Esophagus squamous epithelium (tissue), 5 donors: ENCODE data around the gene ATP6AP1. TPM values are rescaled to one million over a fixed set of nuclear protein-coding genes. Genes with fewer than 3 reads are reported as not detected.

Experiments used
- DNase-seq: peaks from one replicate; lab custom pipeline; 2025; lab: John Stamatoyannopoulos, UW
- H3K27ac ChIP-seq, 4 donors: fragments of 200-600 bp; sonication (generic); one replicate each; pipeline ENCODE4 v1.5.1; 2016 to 2019; ENCODE audit warnings: mild to moderate bottlenecking in 1 of 4
- H3K27me3 ChIP-seq, 4 donors: fragments of 200-600 bp; sonication (generic); 1 replicate in 3 of 4; 2 replicates in 1 of 4; pipeline versions ENCODE4 v1.5.1 to v1.6.0; 2017 to 2021; ENCODE audit warnings: antibody characterized with exemption in 1 of 4
- H3K36me3 ChIP-seq, 3 donors: fragments of 200-600 bp; sonication (generic); one replicate each; pipeline ENCODE4 v1.5.1; 2016 to 2019
- H3K4me1 ChIP-seq, 3 donors: fragments of 200-600 bp; sonication (generic); one replicate each; pipeline ENCODE4 v1.5.1; 2017 to 2019
- H3K4me3 ChIP-seq, 4 donors: fragments of 200-600 bp; sonication (generic); 1 replicate in 3 of 4; 2 replicates in 1 of 4; pipeline ENCODE4 v1.5.1; 2016 to 2019; ENCODE audit warnings: mild to moderate bottlenecking in 2 of 4, moderate library complexity in 1 of 4
- H3K9me3 ChIP-seq, 3 donors: fragments of 200-600 bp; sonication (generic); one replicate each; pipeline ENCODE4 v1.5.1; 2016 to 2019
- CTCF ChIP-seq, 6 experiments: fragments of 450-650 bp in 4 of 6; fragments of 200-600 bp in 2 of 6; sonication (generic) in 2 of 6; IDR thresholded peaks; one replicate each; pipeline ENCODE4 v1.5.1; 2016 to 2019; ENCODE audit warnings: antibody characterized with exemption in 6 of 6, mild to moderate bottlenecking in 4 of 6, moderate library complexity in 4 of 6
- POLR2A ChIP-seq, 4 donors: fragments of 450-650 bp; IDR thresholded peaks; one replicate each; pipeline ENCODE4 v1.6.1; 2017; ENCODE audit warnings: antibody characterized with exemption in 4 of 4, mild to moderate bottlenecking in 4 of 4, moderate library complexity in 3 of 4
- WGBS, 2 donors: methylation state at CpG; one replicate each; pipeline ENCODE4 v1.1.5; 2018; 5-methylcytosine and 5-hydroxymethylcytosine counted together
- intact Hi-C: fragments of 100-400 bp; cut with DNase I; formaldehyde crosslinking; loops from one replicate; pipeline ENCODE4 v1.15.0; 2022
- total RNA-seq, 4 donors: library from RNA; depleted of rRNA; stranded (reverse); fragments of >200 nt; gene quantifications; one replicate each; pipeline ENCODE4 v1.1.0, GENCODE V29; 2016
- donor health status: DM: yes; HTN: yes; CAD: no.

Gene ATP6AP1
- total RNA-seq, 4 donors from 2014 or later = 28.5 to 83.8 (median 37.2) TPM

- intact Hi-C loops = no loop called here
- H3K4me1 ChIP-seq = peaks cover 4 to 44% (median 11%) of the 10 kb centered on the region in 3 donors
- no peaks in the 10 kb centered on the region for H3K9me3 ChIP-seq
- H3K27ac ChIP-seq = no peak overlapping the region
- no peak overlapping the region for H3K4me3 ChIP-seq
- no peak for TF ChIP-seq CTCF (IDR thresholded peaks at IDR 0.05)
- TF ChIP-seq POLR2A (IDR thresholded peaks at IDR 0.05) = no peak
- 70 to 73% methylated on average over 2 to 13 of the region's 14 CpGs for WGBS, 2 donors
- H3K36me3 ChIP-seq = peaks cover 0 to 10% (median 0%) of the 10 kb centered on the region in 3 donors
- DNase-seq = no peak
- no peaks in the 10 kb centered on the region for H3K27me3 ChIP-seq
These were observed 53.6 kb downstream of the ATP6AP1 start for GRCh38 chrX:154481911-154482601.

GRCh38 chrX:154482786-154483185 lies 54.3 kb downstream of the ATP6AP1 start:
- peaks cover 0 to 15% (median 0%) of the 10 kb centered on the region in 3 donors for H3K36me3 ChIP-seq
- no peak for DNase-seq
- H3K27ac ChIP-seq = no peak overlapping the region
- TF ChIP-seq CTCF (IDR thresholded peaks at IDR 0.05) = no peak
- TF ChIP-seq POLR2A (IDR thresholded peaks at IDR 0.05) = no peak
- WGBS, 2 donors = 75 to 100% methylated on average over 1 to 3 of the region's 7 CpGs
- no peak overlapping the region for H3K4me3 ChIP-seq
- H3K27me3 ChIP-seq = no peaks in the 10 kb centered on the region
- peaks cover 4 to 51% (median 11%) of the 10 kb centered on the region in 3 donors for H3K4me1 ChIP-seq
- intact Hi-C loops = no loop called here
- H3K9me3 ChIP-seq = no peaks in the 10 kb centered on the region

- Histone ChIP-seq H3K4me3 (no peak overlapping the region), H3K4me1 (peaks cover 4 to 51% (median 11%) of the 10 kb centered on the region in 3 donors), H3K27me3 (no peaks in the 10 kb centered on the region), H3K36me3 (peaks cover 0 to 21% (median 0%) of the 10 kb centered on the region in 3 donors), H3K9me3 (no peaks in the 10 kb centered on the region), H3K27ac (no peak overlapping the region)
- intact Hi-C loops = no loop called here
- whole genome bisulfite sequencing, 2 donors = 72 to 78% methylated on average over 4 to 5 of the region's 7 CpGs
- DNase-seq = no peak
- TF ChIP-seq POLR2A (IDR thresholded peaks at IDR 0.05) (no peak), CTCF (IDR thresholded peaks at IDR 0.05) (no peak)
These were observed 54.8 kb downstream of the ATP6AP1 start for GRCh38 chrX:154483325-154483724.

- H3K27ac ChIP-seq = peak overlapping the region; percentile 84 to 92 (median 92)
- DNase-seq = no peak
- peaks cover 0 to 27% (median 0%) of the 10 kb centered on the region in 3 donors for H3K36me3 ChIP-seq
- TF ChIP-seq CTCF (IDR thresholded peaks at IDR 0.05) = no peak
- TF ChIP-seq POLR2A (IDR thresholded peaks at IDR 0.05) = peak in 1 of 4 donors; percentile 5
- no peaks in the 10 kb centered on the region for H3K9me3 ChIP-seq
- WGBS, 2 donors = 67 to 77% methylated on average over 3 to 5 of the region's 16 CpGs
- peaks cover 11 to 54% (median 13%) of the 10 kb centered on the region in 3 donors for H3K4me1 ChIP-seq
- no peak overlapping the region for H3K4me3 ChIP-seq
- H3K27me3 ChIP-seq = no peaks in the 10 kb centered on the region
- intact Hi-C loops = no loop called here
These were observed 56.0 kb downstream of the ATP6AP1 start for GRCh38 chrX:154484255-154485149.
